A204.1 (cell line): ENCODE measurements around the gene STK11IP.

Experiments used
- FAIRE-seq: peaks from 2 replicates; lab custom pipeline; 2012; peaks lifted over from hg19 to GRCh38; lab: Jason Lieb, UNC

The STK11IP gene

GRCh38 chr2:219634171-219634940 lies 36.7 kb downstream of the STK11IP start:
- no peak for FAIRE-seq

DNA sequence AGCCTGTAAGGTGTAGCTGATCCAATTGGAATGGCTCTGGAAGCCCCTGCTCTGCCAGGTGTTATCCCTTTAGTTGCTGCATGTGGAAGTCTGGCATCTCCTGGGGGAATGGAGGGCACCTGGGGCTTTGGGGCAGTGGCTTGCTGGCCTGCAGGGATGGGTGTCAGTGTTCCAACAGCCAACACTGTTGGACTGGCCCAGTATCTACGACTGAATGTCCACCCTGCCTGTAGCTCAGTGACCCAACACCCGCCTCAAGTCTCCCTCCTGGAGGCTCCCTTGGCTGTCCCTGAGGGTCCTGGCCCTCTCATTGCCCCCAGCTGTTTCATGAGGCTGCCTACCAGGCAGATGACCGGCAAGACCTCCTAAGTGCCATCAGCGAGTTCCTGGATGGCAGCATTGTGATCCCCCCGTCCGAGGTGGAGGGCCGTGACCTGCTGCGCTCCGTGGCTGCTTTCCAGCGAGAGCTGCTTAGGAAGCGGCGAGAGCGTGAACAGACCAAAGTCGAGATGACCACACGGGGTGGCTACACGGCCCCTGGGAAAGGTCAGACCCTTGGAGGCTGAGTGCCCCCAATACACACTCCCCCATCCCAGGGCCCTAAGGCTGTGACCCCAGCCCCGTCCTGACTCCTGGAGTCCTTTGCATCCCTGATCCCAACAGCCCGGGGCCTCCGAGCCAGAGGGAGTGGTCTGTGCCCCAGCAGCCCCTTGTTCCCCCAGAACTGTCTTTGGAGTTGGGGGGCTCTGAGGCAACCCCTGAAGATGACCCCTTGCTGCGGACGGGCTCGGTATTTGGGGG lies 37.5 kb downstream of the STK11IP start:
- no peak for FAIRE-seq

- FAIRE-seq: no peak
Observed at GRCh38 chr2:219636144-219636915, 38.7 kb downstream of the STK11IP start.

DNA sequence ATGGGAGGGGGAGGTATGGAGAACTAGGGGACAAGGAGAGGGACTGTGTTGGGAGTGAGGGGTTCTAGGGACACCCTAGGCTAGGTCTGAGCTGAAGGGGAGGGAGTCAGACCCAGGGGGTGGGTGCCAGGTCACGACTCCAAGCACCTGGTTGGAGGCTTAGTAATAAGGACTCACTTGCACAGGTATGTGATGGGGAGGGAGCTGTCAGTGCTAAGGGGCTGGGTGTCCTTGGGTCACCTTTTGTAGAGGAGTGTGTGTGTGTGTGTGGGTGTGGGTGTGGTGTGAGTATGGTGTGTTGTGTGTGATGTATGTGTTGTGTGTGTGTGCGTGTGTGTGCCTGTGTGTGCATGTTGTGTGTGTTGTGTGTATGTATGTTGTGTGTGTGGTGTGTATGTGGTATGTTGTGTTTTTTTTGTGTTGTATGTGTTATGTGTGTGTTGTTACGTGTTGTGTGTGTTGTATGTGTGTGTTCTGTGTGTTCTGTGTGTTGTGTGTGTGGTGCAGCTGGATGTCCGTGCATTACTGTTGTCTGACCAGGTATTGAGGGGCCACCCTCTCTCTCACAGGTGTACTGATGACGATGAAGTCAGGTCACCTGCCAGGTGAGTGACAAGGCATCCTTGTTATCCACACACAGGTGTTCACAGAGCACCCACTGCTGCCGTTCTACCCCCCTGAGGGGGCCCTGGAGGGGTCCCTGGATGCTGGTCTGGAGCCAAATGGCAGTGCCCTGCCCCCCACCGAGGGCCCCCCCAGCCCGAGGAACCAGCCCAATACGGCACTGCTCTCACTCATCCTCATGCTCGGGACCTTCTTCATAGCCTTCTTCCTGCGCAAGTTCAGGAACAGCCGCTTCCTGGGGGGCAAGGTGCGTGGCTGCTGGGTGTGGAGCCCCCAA lies 39.5 kb downstream of the STK11IP start:
- FAIRE-seq: no peak

DNA sequence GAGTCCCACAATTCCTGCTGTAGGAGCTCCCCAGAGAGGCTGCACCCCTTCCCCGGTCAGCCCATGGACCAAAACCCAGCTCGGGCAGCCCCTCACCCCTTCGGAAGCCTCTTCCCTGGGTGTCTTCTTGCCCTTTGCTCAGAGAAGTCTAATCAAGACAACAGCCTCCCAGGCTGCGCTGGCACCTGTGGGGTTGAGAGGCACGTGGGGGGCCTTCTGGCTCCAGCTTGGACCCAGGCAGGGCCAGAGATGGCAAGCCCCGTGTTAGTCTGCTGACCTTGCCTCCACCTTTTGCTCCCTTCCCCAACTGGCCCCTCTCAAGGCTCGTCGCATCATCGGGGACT lies 40.2 kb downstream of the STK11IP start:
- FAIRE-seq: no peak

DNA sequence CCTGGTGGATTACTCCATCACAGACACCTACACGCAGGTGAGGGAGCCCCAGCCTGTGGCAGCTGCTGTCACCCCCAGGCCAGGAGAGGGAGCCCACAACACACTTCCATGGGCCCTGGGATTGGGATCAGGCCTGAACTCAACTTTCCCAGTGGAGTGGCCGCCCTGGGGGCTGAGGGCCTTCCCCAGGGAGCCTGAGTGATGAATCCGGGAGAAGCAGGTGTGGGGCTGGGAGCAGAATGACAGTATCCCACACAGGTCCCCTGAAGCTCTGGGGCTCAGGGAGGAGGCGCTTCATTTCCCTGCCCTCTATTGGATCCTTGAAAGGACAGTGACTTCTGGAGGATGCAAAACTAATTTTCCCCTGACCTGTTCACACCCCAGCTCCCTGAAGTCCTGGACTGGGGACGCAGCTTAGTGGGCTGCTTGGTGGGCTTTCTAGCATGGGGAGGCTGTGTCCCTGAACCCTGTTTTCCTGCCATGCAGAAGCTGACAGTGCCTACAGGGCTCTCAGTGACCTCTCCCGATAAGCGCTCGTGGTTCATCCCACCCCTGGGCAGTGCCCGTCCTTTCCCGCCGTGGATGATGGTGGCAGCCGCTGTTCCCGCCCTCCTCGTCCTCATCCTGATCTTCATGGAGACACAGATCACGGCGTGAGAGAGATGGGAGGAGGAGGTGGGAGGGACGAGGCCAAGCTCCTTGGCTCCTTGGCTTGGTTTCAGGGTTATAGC lies 40.7 kb downstream of the STK11IP start:
- FAIRE-seq: no peak

- no peak for FAIRE-seq
Observed at GRCh38 chr2:219638948-219639755, 41.5 kb downstream of the STK11IP start.

- FAIRE-seq: no peak
Observed at GRCh38 chr2:219641390-219642068, 43.9 kb downstream of the STK11IP start.

DNA sequence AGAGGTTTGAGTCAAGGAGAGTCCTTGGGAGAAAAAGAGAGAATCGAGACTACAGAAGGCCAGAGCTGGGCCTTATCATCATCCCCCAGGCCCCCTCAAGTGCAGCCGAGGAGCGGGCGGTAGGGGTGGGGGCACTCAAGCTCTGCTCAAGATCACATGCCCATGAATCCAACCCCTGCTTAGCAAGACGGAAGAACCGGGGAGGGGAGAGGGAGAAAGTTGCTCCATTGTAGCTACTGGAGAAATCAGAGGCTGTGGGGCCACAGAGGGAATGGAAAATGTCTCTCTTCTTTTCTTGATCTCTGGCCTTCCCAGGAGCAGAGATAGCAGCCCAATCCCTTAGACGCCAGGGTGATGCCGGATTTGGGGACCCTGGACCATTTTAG lies 44.4 kb downstream of the STK11IP start:
- no peak for FAIRE-seq

GRCh38 chr2:219642465-219643083 lies 44.9 kb downstream of the STK11IP start:
- peak; percentile 59 for FAIRE-seq

GRCh38 chr2:219643084-219643473 lies 45.4 kb downstream of the STK11IP start:
- FAIRE-seq: no peak

- peak; percentile 40 for FAIRE-seq
Observed at GRCh38 chr2:219643788-219644398, 46.2 kb downstream of the STK11IP start.

DNA sequence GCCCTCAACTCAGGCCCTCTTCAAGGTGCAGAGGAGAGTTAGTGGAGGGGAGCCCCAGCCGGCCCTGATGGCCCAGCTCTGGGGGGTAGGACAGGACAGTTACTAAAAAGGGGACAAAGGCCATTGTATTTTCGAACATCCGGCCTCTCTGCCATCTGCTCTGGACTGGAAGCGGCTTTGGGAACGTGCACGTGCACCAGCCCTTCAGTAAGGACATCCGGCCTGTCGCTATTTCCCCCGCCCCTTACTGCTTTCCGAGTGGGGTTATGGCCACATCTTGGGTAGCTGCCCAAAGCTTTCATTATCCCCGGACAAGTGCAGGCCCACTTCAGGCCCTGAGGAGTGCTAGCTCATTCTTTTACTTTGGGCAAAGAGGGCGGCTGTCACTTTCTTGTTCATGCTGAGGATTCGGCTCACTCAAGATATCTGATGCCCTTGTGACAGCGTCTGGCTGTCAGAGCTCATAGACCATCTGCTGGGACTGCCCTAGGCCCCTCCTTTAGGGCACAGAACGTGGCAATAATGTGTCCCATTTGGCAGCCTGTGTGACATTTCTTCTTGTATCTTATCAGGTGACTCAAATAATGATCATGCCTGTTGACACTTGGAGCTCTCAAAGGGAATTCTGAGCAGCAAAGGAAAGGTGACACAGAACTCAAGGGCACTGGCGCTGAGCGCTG lies 47.3 kb downstream of the STK11IP start:
- FAIRE-seq: no peak

GRCh38 chr2:219645631-219646527 lies 48.2 kb downstream of the STK11IP start:
- no peak for FAIRE-seq

DNA sequence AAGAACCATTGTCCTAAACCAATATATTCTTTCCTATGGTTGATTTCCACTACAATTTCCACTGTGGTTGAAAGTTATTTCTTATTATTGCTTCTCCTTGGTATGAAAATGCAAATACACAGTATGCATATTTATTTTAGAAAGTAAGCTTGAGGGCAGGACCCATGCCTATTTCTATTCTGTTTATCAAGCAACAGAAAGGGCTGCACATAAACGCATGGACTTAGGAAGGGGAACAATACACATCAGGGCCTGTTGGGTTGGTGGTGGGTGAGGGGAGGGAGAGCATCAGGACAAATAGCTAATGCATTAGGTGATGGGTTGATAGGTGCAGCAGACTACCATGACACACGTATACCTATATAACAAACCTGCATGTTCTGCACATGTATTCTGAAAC lies 50.5 kb downstream of the STK11IP start:
- no peak for FAIRE-seq

- FAIRE-seq: no peak
Observed at GRCh38 chr2:219648963-219649362, 51.3 kb downstream of the STK11IP start.
